Natural killer cell treated with Interleukin-12 subunit alpha and Interleukin-12 subunit beta and Interleukin-15 and Interleukin-18, amount 100 ng/mL, for 72 hours (primary cell): ENCODE results near the gene MAML2. TPM values are rescaled to one million over a fixed set of nuclear protein-coding genes. Genes with fewer than 3 reads are reported as not detected.

Experiments used
- ATAC-seq, 2 donors: fragments of 150-1000 bp; cut with Tn5 transposase in 1 of 2; sonication (Bioruptor Pico), chemical (Tn5 transposase) in 1 of 2; 2 replicates each; pipeline ENCODE4 v1.10.0; 2021
- DNase-seq: peaks from one replicate; pipeline ENCODE4 v3.0.0; 2022; ENCODE audit warnings: low spot score
- H3K27ac Mint-ChIP-seq, 2 donors: 1 replicate in 1 of 2; 2 replicates in 1 of 2; pipeline ENCODE4 v1.8.0; 2022; ENCODE audit warnings: mixed read lengths in 2 of 2, mild to moderate bottlenecking in 1 of 2, moderate library complexity in 1 of 2
- H3K27me3 Mint-ChIP-seq, 2 donors: 1 replicate in 1 of 2; 2 replicates in 1 of 2; pipeline ENCODE4 v1.8.0; 2022; ENCODE audit warnings: mixed read lengths in 2 of 2
- H3K36me3 Mint-ChIP-seq: one replicate; pipeline ENCODE4 v1.8.0; 2022; ENCODE audit warnings: mixed read lengths
- H3K4me1 Mint-ChIP-seq, 2 donors: 1 replicate in 1 of 2; 2 replicates in 1 of 2; pipeline ENCODE4 v1.8.0; 2022; ENCODE audit warnings: low read depth in 2 of 2, mixed read lengths in 2 of 2, mild to moderate bottlenecking in 1 of 2
- H3K4me3 Mint-ChIP-seq: one replicate; pipeline ENCODE4 v1.8.0; 2022; ENCODE audit warnings: mixed read lengths
- H3K9me3 Mint-ChIP-seq: 2 replicates; pipeline ENCODE4 v1.8.0; 2022; ENCODE audit warnings: mixed read lengths
- total RNA-seq, 2 donors: library from RNA; stranded (reverse); gene quantifications; one replicate each; pipeline ENCODE4 v1.2.3, GENCODE V29; 2022

The MAML2 gene
- total RNA-seq, 2 donors from 2014 or later = 15.9 to 21.9 TPM

DNA sequence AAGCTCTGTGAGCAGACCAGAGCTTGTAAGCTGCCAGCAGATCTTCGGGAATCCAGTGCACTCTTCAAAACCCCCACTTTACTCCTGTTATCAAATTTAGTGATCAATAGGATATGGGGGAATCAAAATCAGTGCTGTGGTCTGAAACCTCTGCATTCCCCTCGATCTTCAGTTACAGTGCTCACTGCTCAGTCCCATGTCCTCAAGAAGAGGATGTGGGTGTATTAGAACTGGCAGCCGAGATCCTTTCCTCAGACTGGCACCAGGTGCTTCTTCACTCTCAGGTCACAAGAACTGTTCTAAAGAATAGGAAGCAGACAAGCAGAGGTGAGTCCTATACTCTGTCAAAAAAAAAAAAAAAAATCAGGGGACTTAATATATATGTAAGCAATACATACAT is 15.3 kb upstream of the MAML2 start:
- DNase-seq (no peak), ATAC-seq (no peak)
- Mint-ChIP-seq H3K27ac (peak overlapping the region; percentile 72 to 88), H3K27me3 (no peaks in the 10 kb centered on the region), H3K4me1 (peaks cover 15 to 26% of the 10 kb centered on the region in 2 donors), H3K36me3 (peaks cover 29% of the 10 kb centered on the region), H3K9me3 (no peaks in the 10 kb centered on the region), H3K4me3 (peak overlapping the region; percentile 60)

DNA sequence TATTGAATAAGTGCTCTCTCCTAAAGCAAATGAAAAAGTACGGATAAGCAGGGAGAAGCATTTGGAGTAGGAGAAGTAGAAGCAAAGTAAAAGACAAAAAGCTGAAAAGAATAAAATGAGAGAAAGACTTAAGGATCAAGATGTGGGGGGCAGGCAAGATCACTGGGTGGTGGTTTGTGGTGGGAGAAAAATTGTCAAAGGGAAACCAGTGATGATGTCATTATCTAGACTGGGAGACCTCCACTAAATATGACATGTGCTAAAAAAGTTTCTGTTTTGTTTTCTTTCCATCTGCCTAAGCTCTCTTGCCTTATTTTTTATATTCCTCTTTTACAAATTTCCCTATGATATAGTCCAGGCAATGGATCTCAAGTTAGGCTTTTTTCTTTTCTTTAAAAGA is 14.8 kb upstream of the MAML2 start:
- H3K4me3 Mint-ChIP-seq = peak overlapping the region; percentile 60
- peak overlapping the region; percentile 72 to 88 for H3K27ac Mint-ChIP-seq
- ATAC-seq (peak; percentile 85 to 87), DNase-seq (no peak)
- peaks cover 15 to 26% of the 10 kb centered on the region in 2 donors for H3K4me1 Mint-ChIP-seq
- peaks cover 29% of the 10 kb centered on the region for H3K36me3 Mint-ChIP-seq
- no peaks in the 10 kb centered on the region for H3K27me3 Mint-ChIP-seq
- H3K9me3 Mint-ChIP-seq = no peaks in the 10 kb centered on the region

DNA sequence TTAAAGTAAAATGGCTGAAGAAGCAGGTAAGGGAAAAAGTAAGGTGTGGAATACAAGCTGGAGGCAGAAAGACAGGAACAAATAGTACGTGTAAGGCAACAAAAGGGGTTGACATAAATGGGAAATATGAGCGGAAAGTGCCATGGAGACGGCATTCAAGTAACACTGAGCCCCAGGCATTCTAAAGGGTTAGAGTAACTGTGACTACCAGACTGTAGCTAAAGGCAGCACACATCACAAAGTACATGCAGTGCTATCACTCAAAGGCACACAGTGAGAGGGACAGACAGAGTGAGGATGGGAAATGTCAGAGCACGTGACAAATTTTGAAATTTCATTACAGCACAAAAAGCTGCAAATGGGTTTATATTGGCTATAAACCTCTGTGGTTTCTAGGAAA is 13.9 kb upstream of the MAML2 start:
- DNase-seq (no peak), ATAC-seq (no peak)
- H3K36me3 Mint-ChIP-seq = peaks cover 31% of the 10 kb centered on the region
- H3K4me1 Mint-ChIP-seq = peaks cover 15 to 26% of the 10 kb centered on the region in 2 donors
- H3K4me3 Mint-ChIP-seq = no peak overlapping the region
- no peaks in the 10 kb centered on the region for H3K27me3 Mint-ChIP-seq
- no peaks in the 10 kb centered on the region for H3K9me3 Mint-ChIP-seq
- peak overlapping the region in 1 of 2 donors; percentile 22 for H3K27ac Mint-ChIP-seq

DNA sequence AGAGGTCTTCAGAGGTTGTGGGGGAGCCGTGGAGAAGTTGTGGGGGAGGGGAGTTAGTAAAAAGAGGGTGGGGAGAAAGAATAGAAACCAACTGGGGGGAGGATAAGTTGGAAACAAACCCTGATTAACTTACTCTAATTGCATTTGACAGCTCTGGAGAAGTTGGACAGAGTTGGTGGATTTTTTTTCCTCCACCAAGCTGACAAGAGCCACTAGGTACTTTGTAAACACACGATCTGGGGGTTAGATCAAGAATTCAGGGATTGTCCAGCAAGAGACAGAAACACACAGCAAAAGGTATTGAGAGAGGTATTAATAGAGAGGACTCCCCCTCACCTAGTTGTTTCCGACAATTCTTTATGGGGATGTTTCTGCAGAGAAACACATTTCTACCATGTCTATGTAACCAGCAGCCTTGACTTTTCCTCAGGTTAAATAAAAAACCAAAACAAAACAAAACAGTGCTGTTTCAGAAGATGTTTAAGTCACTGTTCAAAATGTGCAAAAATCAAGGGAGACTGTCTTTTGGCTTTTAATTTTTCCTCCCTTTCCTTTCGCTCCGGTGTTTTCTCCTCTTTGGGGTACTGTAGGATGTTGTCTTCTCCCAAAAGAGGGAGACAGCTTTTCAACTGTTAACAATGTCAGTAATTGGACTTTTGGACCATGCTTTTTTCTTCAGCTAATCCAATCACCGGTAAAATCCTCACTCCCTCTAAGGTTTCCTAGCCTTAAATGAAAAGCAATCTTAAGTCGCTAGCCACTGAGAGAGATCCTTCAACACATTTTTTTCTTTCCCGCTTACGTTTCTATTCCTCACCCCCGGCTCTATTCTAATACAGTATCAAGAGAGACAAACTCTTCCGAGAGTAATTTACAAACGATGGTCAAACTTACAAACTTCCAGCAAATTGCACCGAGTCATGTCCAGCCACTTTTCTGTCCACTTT is 708 bp downstream of the MAML2 start:
- H3K27me3 Mint-ChIP-seq = no peaks in the 10 kb centered on the region
- H3K9me3 Mint-ChIP-seq = no peaks in the 10 kb centered on the region
- peak overlapping the region; percentile 93 for H3K4me3 Mint-ChIP-seq
- no peak for DNase-seq
- no peaks in the 10 kb centered on the region for H3K36me3 Mint-ChIP-seq
- H3K4me1 Mint-ChIP-seq = peaks cover 55 to 60% of the 10 kb centered on the region in 2 donors
- H3K27ac Mint-ChIP-seq = peak overlapping the region; percentile 95 to 99
- no peak for ATAC-seq

DNA sequence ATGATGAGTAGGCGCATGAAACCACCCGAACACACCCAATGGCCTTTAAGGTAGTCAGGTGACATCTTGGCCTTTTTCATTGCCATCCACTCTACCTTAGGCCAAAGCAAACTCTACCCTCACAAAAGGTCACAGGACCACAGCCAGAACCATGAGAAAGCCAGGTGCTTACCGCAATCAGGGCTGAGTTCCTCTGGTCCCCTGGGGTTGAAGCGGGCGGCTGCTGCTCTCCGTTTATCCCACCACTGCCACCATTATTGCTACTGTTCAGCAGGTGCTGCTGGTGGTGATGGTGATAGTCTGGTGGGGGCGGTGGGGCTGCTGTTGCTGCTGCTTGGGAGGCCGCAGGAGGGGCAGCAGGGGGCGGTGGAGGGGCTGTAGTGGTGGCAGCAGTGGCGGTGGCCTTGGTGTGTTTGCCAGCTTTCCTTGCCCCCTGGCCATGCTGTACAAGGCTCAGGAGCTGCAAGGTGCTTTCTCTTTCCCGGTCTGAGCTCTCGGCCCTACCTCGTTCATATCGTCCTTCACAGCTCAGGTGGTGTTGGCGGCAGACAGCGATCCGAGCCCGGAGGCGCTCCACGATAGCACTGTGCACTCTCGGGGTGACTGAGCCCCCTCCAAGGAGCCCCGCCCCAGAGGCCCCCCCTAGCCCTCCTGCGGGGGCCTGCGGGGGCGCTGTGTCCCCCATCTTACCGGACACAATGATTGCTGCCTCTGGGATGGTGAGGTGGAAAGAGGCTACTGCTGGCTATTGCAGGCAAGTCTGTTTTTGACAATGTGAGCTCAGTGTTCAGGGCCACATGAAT is 1.6 kb downstream of the MAML2 start:
- no peaks in the 10 kb centered on the region for H3K27me3 Mint-ChIP-seq
- no peaks in the 10 kb centered on the region for H3K36me3 Mint-ChIP-seq
- peaks cover 55 to 63% of the 10 kb centered on the region in 2 donors for H3K4me1 Mint-ChIP-seq
- peak overlapping the region; percentile 93 for H3K4me3 Mint-ChIP-seq
- H3K27ac Mint-ChIP-seq = peak overlapping the region; percentile 95 to 99
- ATAC-seq = peak; percentile 3 to 62
- no peaks in the 10 kb centered on the region for H3K9me3 Mint-ChIP-seq
- DNase-seq = peak; percentile 61

DNA sequence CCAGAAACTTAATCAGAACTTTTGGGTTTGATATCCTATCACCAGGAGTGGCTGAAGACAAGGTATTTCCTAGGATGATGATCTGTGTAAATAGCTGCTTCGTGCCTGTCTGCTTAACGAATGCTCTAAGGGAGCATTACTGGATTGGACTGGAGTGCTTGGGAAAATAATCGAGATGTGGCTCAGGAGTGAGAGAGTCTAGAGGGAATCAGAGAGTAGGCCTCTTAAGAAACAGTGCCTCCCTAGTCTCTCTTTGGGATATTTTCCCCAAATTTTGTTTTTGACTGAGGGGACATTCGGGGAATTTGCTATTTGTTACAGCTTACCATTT is 2.5 kb downstream of the MAML2 start:
- no peaks in the 10 kb centered on the region for H3K9me3 Mint-ChIP-seq
- DNase-seq (no peak), ATAC-seq (no peak)
- H3K4me3 Mint-ChIP-seq = peak overlapping the region; percentile 93
- H3K27ac Mint-ChIP-seq = peak overlapping the region; percentile 95 to 99
- H3K36me3 Mint-ChIP-seq = no peaks in the 10 kb centered on the region
- peaks cover 61 to 66% of the 10 kb centered on the region in 2 donors for H3K4me1 Mint-ChIP-seq
- no peaks in the 10 kb centered on the region for H3K27me3 Mint-ChIP-seq

DNA sequence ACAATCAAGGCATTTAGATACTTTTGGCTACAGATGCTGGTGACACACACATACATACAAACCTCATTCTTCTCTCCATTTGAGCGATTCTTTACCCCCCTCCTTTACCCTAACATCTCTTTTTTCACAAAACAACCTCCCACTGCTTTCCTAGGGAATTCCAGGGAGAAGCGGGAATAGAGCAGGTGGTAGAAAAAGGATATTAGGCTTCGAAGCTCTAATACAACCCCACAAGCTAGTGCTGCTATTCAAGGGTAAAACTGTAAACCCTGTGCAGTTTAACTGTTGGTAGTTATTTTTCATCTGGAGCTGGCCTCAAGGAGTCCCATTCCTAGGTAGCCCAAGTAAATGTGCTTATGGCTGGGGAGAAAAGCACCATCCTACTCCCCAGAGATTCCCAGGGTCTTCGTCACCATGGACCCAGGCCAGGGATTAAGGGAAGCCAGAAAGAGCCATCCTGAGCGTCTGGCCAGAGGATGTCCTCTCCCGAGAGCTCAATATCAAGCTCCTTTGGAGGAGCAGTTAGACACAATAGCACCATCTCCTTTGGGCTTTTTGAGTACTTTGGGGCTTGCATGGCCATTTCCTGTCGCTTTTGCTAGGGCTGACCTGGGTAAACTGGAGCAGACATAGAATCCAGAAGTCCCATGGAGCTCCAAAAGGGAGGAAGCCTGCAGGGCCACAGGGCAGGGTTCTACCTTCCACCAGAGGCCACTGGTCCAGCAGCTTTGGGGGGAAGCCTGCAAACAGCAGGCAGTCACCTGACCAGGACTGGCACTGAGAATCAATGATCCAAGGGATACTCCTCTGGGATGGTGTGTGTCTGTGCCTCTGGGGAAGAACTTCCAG is 3.1 kb downstream of the MAML2 start:
- DNase-seq (no peak), ATAC-seq (no peak)
- no peaks in the 10 kb centered on the region for H3K27me3 Mint-ChIP-seq
- no peaks in the 10 kb centered on the region for H3K9me3 Mint-ChIP-seq
- H3K4me3 Mint-ChIP-seq = peak overlapping the region; percentile 93
- peak overlapping the region; percentile 95 to 99 for H3K27ac Mint-ChIP-seq
- H3K36me3 Mint-ChIP-seq = no peaks in the 10 kb centered on the region
- H3K4me1 Mint-ChIP-seq = peaks cover 64 to 67% of the 10 kb centered on the region in 2 donors

DNA sequence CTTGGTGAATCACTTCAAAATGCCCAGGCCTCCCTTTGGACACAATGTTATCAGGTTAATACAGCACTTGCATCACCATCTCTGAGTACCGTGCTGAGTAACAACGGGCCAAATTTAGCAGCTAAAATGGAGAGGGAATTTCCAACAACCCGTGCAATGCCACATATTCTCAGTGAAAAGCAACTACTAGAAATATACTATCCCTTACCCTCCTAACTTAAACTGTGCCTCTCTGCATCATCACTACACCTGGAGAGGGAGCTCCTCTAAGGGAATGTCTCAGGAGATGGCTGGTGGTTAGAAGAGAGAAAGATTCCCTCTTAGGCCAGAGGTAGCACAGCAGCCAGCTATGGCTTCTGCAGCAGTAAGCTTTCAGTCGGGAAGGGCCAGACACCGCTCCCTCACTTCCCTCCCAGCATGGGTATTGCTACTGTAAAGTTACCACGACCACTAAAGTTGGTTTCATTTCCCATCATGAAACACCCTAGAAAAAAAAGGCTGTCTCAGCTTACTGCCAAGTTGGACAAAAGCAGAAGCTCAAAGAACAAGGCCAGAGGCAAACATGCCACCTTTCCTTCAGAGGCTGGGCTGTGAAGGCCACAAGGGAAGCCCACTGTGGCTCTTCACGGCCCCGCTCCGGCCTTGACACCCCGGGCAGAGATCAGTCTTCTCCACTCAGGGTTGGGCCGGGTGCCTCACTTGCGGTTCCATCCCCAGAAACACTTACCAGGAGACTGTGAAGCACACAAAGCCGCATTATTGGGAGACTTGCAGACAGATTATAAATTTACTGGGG is 3.9 kb downstream of the MAML2 start:
- DNase-seq = peak; percentile 87
- Mint-ChIP-seq H3K4me1 (peaks cover 64 to 67% of the 10 kb centered on the region in 2 donors), H3K27me3 (no peaks in the 10 kb centered on the region), H3K9me3 (no peaks in the 10 kb centered on the region), H3K36me3 (no peaks in the 10 kb centered on the region), H3K4me3 (peak overlapping the region; percentile 93), H3K27ac (peak overlapping the region; percentile 95 to 99)
- peak; percentile 61 to 76 for ATAC-seq

DNA sequence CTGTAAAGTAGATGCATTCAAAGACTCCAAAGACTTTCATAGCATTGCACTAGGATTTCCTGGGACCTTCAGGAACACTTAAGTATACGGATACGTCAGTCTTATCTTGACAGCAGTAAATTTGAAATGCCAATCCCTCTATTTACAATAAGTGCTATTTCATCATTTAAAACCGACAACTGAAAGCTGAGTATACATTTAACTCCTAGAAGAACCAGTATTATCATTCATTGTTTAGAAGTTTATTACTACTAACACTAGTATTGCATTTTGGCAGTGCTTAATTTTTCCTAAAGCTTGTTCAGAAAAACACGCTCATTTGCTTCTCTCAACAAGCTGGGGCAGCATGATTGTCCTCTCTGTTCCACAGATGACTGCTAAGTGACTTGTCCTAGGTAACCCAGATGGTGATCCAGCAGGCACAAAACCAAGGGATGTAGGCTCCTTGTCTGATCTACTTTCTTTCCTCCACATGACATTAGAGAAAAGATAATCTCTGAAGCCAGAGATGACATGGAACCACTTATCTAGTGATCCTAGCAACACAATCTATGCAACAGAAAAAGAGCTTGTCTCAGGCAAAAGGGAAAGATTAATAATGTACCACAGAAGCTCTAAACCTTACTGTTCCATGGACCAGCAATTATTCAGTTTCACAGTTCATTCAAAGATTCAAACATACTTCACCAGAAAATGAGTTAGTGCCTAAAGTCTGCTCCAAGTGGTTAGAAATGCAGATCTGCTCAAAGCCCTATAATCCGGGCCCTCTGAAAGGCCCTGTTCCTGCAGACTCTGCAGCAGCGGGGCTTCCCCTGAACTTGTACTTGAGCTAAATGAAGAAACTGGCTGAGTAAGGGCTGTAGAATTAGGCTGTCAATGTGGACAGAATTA is 5.2 kb downstream of the MAML2 start:
- no peaks in the 10 kb centered on the region for H3K9me3 Mint-ChIP-seq
- peaks cover 61 to 66% of the 10 kb centered on the region in 2 donors for H3K4me1 Mint-ChIP-seq
- ATAC-seq = peak in 1 of 2 donors; percentile 29
- no peaks in the 10 kb centered on the region for H3K27me3 Mint-ChIP-seq
- DNase-seq = no peak
- peak overlapping the region; percentile 95 to 99 for H3K27ac Mint-ChIP-seq
- no peaks in the 10 kb centered on the region for H3K36me3 Mint-ChIP-seq
- H3K4me3 Mint-ChIP-seq = peak overlapping the region; percentile 93

DNA sequence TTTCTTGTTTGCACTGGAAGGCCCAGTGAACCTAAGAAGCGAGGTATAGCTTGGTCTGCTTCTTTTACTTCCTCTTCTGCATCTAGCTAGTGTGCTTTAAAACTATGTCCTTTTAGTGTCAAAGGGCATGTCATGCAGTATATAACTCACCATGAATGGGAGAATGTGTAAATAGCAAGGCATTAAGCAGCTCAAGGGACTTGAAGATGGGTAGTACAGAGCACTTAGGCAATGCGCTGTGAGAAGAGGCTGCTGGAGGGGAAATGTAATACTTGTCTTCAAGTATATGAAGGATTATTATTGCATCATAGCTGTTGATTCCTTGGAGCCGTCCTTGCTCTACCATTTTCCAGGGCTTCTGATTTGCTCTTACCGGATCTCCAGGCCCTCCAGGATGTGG is 7.6 kb downstream of the MAML2 start:
- Mint-ChIP-seq H3K9me3 (no peaks in the 10 kb centered on the region), H3K4me3 (no peak overlapping the region), H3K27me3 (no peaks in the 10 kb centered on the region), H3K27ac (peak overlapping the region in 1 of 2 donors; percentile 4), H3K4me1 (peaks cover 54 to 57% of the 10 kb centered on the region in 2 donors), H3K36me3 (no peaks in the 10 kb centered on the region)
- DNase-seq = no peak
- ATAC-seq = no peak

DNA sequence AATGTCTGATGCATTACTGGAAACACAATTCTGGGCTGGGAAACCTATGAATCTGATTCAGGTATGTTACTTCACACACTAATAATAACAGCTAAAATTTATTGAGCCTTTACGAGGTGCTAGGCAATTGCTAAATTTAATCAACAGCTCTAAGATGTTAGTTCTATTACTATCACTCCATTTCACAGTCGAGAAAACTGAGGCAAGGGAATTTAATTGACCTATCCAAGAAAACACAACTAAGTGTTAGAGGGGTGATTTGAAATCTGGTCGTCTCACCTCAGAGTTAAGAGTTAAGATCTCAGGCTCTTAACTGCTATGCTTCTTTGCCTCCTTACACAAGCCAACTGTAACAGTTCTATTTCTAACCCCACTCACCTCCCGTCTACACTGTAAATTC is 8.8 kb downstream of the MAML2 start:
- H3K27me3 Mint-ChIP-seq = no peaks in the 10 kb centered on the region
- H3K36me3 Mint-ChIP-seq = no peaks in the 10 kb centered on the region
- no peak overlapping the region for H3K4me3 Mint-ChIP-seq
- H3K27ac Mint-ChIP-seq = peak overlapping the region in 1 of 2 donors; percentile 74
- H3K4me1 Mint-ChIP-seq = peaks cover 58 to 59% of the 10 kb centered on the region in 2 donors
- no peak for ATAC-seq
- DNase-seq = no peak
- no peaks in the 10 kb centered on the region for H3K9me3 Mint-ChIP-seq

DNA sequence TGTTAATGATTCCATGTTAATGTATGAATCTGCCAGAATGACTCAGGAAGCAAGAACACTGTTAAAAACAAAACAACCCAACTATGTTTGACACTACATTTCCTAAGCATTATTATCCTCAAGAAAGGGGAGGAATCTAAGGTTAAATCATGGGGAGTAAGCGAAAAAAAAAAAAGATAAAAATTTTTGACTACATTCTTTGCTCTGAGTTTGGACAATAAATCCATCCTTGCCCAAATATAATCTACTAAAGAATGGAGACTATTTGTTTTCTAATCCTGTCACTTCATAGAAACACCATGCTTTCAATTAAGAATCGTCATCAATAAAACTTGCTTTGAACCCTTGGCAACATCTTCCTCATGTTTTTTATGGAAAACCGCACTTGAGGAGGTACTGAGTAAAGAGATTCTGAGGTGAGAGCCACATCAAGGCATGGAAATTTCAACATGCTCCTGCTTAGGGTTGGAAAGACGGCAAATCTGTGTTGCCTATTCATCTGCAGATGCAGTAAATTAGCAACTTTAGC is 9.7 kb downstream of the MAML2 start:
- H3K4me1 Mint-ChIP-seq = peaks cover 56 to 58% of the 10 kb centered on the region in 2 donors
- H3K27ac Mint-ChIP-seq = peak overlapping the region in 1 of 2 donors; percentile 57
- no peak for ATAC-seq
- no peak for DNase-seq
- H3K9me3 Mint-ChIP-seq = no peaks in the 10 kb centered on the region
- H3K4me3 Mint-ChIP-seq = no peak overlapping the region
- H3K27me3 Mint-ChIP-seq = no peaks in the 10 kb centered on the region
- H3K36me3 Mint-ChIP-seq = no peaks in the 10 kb centered on the region
